ENCODE measurements around the gene TOR2A. TPM values are rescaled to one million over a fixed set of nuclear protein-coding genes. Genes with fewer than 3 reads are reported as not detected.

Gene TOR2A
- total RNA-seq, 1 donor from 2014 or later, result not detected

DNA sequence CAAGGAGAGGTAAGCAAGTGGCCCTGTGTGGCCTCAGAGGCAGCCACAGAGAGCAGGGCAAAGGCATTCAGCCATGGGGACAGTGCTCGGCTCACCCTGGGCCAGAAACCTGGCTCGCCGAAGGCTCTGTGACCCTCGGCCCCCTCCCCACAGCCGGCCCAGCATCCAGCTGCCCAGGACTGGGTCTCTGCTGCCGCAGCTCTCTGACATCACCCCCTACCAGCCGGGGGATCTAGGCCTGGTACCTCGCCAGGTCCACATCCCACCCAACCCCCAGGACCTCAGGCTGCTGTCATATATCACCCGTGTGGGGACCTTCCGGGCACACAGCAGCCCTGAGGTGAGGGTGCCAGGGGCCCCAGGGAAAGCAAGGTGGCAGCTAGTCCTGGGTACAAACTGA is 22.2 kb downstream of the TOR2A start:
- intact Hi-C loops (cut with DNase I), result no loop called here
- peaks cover 0 to 10% of the 10 kb centered on the region in 2 donors for H3K4me1 ChIP-seq
- TF ChIP-seq, protein P1, sequence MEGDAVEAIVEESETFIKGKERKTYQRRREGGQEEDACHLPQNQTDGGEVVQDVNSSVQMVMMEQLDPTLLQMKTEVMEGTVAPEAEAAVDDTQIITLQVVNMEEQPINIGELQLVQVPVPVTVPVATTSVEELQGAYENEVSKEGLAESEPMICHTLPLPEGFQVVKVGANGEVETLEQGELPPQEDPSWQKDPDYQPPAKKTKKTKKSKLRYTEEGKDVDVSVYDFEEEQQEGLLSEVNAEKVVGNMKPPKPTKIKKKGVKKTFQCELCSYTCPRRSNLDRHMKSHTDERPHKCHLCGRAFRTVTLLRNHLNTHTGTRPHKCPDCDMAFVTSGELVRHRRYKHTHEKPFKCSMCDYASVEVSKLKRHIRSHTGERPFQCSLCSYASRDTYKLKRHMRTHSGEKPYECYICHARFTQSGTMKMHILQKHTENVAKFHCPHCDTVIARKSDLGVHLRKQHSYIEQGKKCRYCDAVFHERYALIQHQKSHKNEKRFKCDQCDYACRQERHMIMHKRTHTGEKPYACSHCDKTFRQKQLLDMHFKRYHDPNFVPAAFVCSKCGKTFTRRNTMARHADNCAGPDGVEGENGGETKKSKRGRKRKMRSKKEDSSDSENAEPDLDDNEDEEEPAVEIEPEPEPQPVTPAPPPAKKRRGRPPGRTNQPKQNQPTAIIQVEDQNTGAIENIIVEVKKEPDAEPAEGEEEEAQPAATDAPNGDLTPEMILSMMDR (IDR thresholded peaks at IDR 0.05), result no peak
- H3K36me3 ChIP-seq, result no peaks in the 10 kb centered on the region
- DNase-seq (ENCODE audit: low spot score in 2 of 2), result no peak
- no peaks in the 10 kb centered on the region for H3K9me3 ChIP-seq
- no peak overlapping the region for H3K4me3 ChIP-seq
- no peaks in the 10 kb centered on the region for H3K27me3 ChIP-seq
- H3K27ac ChIP-seq, result no peak overlapping the region

DNA sequence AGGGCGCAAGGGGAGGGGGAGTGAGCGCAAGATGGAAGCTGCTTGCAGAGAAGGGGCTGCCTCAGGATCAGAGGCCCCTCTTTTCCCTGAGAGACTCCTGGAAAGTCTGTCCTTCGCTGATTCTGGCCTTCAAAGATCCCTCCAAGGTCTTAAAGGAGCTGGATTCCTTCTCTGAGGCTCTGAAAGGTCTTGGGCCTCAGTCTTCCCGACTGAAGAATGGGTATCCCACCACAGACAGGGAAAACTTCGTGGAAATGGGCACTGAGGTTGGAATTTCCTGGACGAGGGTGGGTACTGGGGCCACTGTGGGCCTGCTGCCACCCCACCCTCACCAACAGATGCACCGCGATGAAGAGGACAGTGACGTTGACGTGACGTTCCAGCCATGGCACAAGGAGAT is 22.7 kb downstream of the TOR2A start:
- DNase-seq (ENCODE audit: low spot score in 2 of 2), result no peak
- H3K4me1 ChIP-seq, result peaks cover 0 to 10% of the 10 kb centered on the region in 2 donors
- TF ChIP-seq, protein P1 (IDR thresholded peaks at IDR 0.05), result no peak
- H3K4me3 ChIP-seq, result no peak overlapping the region
- intact Hi-C loops (cut with DNase I), result no loop called here
- H3K9me3 ChIP-seq, result no peaks in the 10 kb centered on the region
- no peak overlapping the region for H3K27ac ChIP-seq
- no peaks in the 10 kb centered on the region for H3K36me3 ChIP-seq
- no peaks in the 10 kb centered on the region for H3K27me3 ChIP-seq

DNA sequence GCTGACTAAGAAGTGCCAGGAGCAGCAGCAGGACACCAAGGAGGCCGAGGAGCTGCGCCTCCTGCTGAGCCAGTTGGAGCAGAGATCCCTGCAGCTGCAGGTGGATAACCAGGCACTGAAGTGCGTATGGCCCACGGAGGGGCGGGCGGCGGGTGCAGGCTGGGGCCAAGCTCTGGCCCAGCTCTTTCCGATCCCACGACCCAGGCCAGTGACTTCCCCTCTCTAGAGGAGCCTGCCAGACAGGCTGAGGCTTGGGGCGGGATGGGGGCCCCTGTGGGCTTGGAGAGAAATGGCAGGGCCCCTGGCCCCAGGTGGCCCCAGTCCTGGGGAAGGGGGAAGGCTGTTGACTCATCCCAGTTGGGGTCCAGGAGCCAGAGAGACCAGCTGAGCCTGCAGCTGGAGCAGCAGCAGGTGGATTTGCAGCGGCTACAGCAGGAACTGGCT is 23.2 kb downstream of the TOR2A start:
- no peaks in the 10 kb centered on the region for H3K36me3 ChIP-seq
- H3K27ac ChIP-seq, result no peak overlapping the region
- H3K4me1 ChIP-seq, result peaks cover 0 to 10% of the 10 kb centered on the region in 2 donors
- DNase-seq (ENCODE audit: low spot score in 2 of 2), result no peak
- TF ChIP-seq, protein P1 (IDR thresholded peaks at IDR 0.05), result no peak
- H3K27me3 ChIP-seq, result no peaks in the 10 kb centered on the region
- intact Hi-C loops (cut with DNase I), result no loop called here
- no peak overlapping the region for H3K4me3 ChIP-seq
- H3K9me3 ChIP-seq, result no peaks in the 10 kb centered on the region

DNA sequence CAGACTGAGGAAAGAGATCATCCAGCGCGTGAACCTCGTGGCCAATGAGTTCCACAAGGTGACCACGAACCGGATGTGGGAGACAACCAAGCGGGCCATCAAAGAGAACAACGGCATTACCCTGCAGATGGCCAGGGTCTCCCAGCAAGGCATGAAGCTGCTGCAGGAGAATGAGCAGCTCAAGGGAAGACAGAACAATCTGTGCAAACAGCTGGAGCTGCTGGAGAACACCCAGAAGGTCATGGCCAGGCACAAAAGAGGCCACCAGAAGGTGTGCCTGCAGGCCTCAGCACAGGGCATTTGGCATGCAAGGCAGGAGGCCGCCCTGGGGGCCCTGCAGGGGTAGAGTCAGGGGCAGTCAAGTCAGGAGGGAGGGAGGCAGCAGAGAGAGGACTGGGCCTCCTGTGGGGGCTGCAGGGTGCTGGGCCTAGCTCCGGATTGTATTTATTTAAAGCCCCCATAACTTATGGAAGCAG is 23.8 kb downstream of the TOR2A start:
- no peak overlapping the region for H3K4me3 ChIP-seq
- no peak for DNase-seq (ENCODE audit: low spot score in 2 of 2)
- intact Hi-C loops (cut with DNase I), result no loop called here
- H3K9me3 ChIP-seq, result no peaks in the 10 kb centered on the region
- no peak overlapping the region for H3K27ac ChIP-seq
- TF ChIP-seq, protein P1 (IDR thresholded peaks at IDR 0.05), result no peak
- no peaks in the 10 kb centered on the region for H3K36me3 ChIP-seq
- no peaks in the 10 kb centered on the region for H3K27me3 ChIP-seq
- peaks cover 0 to 8% of the 10 kb centered on the region in 2 donors for H3K4me1 ChIP-seq

DNA sequence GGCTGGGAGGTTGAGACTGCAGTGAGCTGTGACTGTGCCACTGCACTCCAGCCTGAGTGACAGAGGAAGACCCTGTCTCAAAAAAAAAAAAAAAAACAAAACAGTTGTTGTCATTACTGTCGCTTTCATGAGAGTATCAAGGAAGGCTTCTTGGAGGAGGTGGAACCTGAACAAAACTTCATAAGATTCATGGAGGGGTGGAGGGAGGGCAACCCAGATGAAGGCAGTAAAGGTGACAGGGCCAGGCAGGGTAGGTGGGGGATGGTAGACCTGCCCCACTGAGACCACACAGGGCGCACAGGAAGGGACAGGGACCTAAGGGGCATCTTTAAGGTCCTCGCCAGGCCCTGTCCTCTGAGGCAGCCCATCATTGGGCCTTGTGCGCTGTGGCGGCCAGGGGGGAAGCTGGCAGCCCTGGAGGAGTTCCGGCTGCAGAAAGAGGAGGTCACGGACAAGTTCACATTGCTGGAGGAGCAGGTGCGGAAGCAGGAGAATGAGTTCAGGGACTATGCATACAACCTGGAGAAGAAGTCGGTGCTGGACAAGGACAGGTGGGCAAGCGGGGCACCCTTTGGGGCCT is 24.8 kb downstream of the TOR2A start:
- H3K27me3 ChIP-seq, result no peaks in the 10 kb centered on the region
- no peak overlapping the region for H3K27ac ChIP-seq
- TF ChIP-seq, protein P1 (IDR thresholded peaks at IDR 0.05), result no peak
- H3K4me1 ChIP-seq, result peaks cover 0 to 5% of the 10 kb centered on the region in 2 donors
- H3K36me3 ChIP-seq, result no peaks in the 10 kb centered on the region
- intact Hi-C loops (cut with DNase I), result no loop called here
- DNase-seq (ENCODE audit: low spot score in 2 of 2), result no peak
- no peak overlapping the region for H3K4me3 ChIP-seq
- H3K9me3 ChIP-seq, result no peaks in the 10 kb centered on the region
